Mesenchymal stem cell (in vitro differentiated cells and primary cell): ENCODE measurements around the gene NUDCD3.

Source experiments
- DNase-seq: peaks from one replicate; pipeline ENCODE4 v3.0.0-alpha.2; 2013
- H2AFZ ChIP-seq: one replicate; pipeline ENCODE4 v1.6.1; 2013; ENCODE audit warnings: low read depth, mild to moderate bottlenecking, control low read depth, inconsistent platforms, low read length, moderate library complexity
- H2AK5ac ChIP-seq: 2 replicates; pipeline ENCODE4 v1.6.1; 2013; ENCODE audit warnings: low read length, moderate library complexity, mild to moderate bottlenecking, inconsistent platforms; ENCODE audit not compliant: severe bottlenecking
- H2BK120ac ChIP-seq: one replicate; pipeline ENCODE4 v1.6.1; 2013; ENCODE audit warnings: low read depth, mild to moderate bottlenecking, inconsistent platforms, low read length, moderate library complexity
- H2BK12ac ChIP-seq, 2 experiments: one replicate each; pipeline ENCODE4 v1.6.1; 2013; ENCODE audit warnings: inconsistent platforms in 2 of 2, low read length in 2 of 2, mild to moderate bottlenecking in 2 of 2, moderate library complexity in 2 of 2, control low read depth in 1 of 2
- H2BK15ac ChIP-seq: one replicate; pipeline ENCODE4 v1.6.1; 2013; ENCODE audit warnings: mild to moderate bottlenecking, low read depth, inconsistent platforms; ENCODE audit not compliant: poor library complexity, severe bottlenecking
- H2BK5ac ChIP-seq: 2 replicates; pipeline ENCODE4 v1.6.1; 2013; ENCODE audit warnings: low read depth, mild to moderate bottlenecking, low read length, control low read depth, inconsistent platforms; ENCODE audit not compliant: poor library complexity, severe bottlenecking
- H3K14ac ChIP-seq, 2 experiments: one replicate each; pipeline ENCODE4 v1.6.1; 2013; ENCODE audit warnings: inconsistent platforms in 2 of 2, low read length in 2 of 2, control low read depth in 1 of 2, mild to moderate bottlenecking in 1 of 2, moderate library complexity in 1 of 2
- H3K18ac ChIP-seq, 2 experiments: one replicate each; pipeline ENCODE4 v1.6.1; 2013; ENCODE audit warnings: inconsistent platforms in 2 of 2, low read length in 2 of 2, control low read depth in 1 of 2, low read depth in 1 of 2, mild to moderate bottlenecking in 1 of 2
- H3K23ac ChIP-seq, 2 experiments: one replicate each; pipeline ENCODE4 v1.6.1; 2013; ENCODE audit warnings: inconsistent platforms in 2 of 2, low read length in 2 of 2, mild to moderate bottlenecking in 2 of 2, moderate library complexity in 2 of 2, control low read depth in 1 of 2
- H3K27ac ChIP-seq: 2 replicates; pipeline ENCODE4 v1.5.1; 2013; ENCODE audit warnings: mild to moderate bottlenecking, moderate library complexity, low read length, control low read depth, inconsistent platforms; ENCODE audit not compliant: poor library complexity, severe bottlenecking
- H3K27me3 ChIP-seq, 2 experiments: 2 replicates each; pipeline versions ENCODE4 v1.6.1 to v1.7.0; 2013; ENCODE audit warnings: low read length in 2 of 2, mild to moderate bottlenecking in 2 of 2, moderate library complexity in 2 of 2, control low read depth in 1 of 2, inconsistent platforms in 1 of 2; ENCODE audit not compliant: control insufficient read depth in 1 of 2, insufficient read depth in 1 of 2
- H3K36me3 ChIP-seq, 2 experiments: 2 replicates each; pipeline versions ENCODE4 v1.6.1 to v1.7.0; 2013; ENCODE audit warnings: low read length in 2 of 2, control low read depth in 1 of 2, inconsistent platforms in 1 of 2, low read depth in 1 of 2, mild to moderate bottlenecking in 1 of 2; ENCODE audit not compliant: insufficient read depth in 2 of 2, control insufficient read depth in 1 of 2
- H3K4ac ChIP-seq, 2 experiments: one replicate each; pipeline ENCODE4 v1.6.1; 2013; ENCODE audit warnings: inconsistent platforms in 2 of 2, low read length in 2 of 2, mild to moderate bottlenecking in 2 of 2, moderate library complexity in 2 of 2, control low read depth in 1 of 2, low read depth in 1 of 2
- H3K4me1 ChIP-seq: 2 replicates; pipeline ENCODE4 v1.6.1; 2013; ENCODE audit warnings: low read depth, low read length, control low read depth; ENCODE audit not compliant: control insufficient read depth, insufficient read depth
- H3K4me2 ChIP-seq: 2 replicates; pipeline ENCODE4 v1.6.1; 2013; ENCODE audit warnings: low read length, mild to moderate bottlenecking, inconsistent platforms; ENCODE audit not compliant: poor library complexity, severe bottlenecking
- H3K4me3 ChIP-seq, 2 experiments: 2 replicates each; pipeline versions ENCODE4 v1.5.1 to v1.7.0; 2013; ENCODE audit warnings: low read length in 2 of 2, mild to moderate bottlenecking in 2 of 2, control low read depth in 1 of 2, low read depth in 1 of 2; ENCODE audit not compliant: insufficient read depth in 1 of 2
- H3K79me1 ChIP-seq: replicated peaks from 2 replicates; pipeline ENCODE4 v1.6.1; 2013; ENCODE audit warnings: mild to moderate bottlenecking, control low read depth, low read length, inconsistent platforms; ENCODE audit not compliant: poor library complexity, severe bottlenecking
- H3K9ac ChIP-seq: 2 replicates; pipeline ENCODE4 v1.7.0; 2013; ENCODE audit warnings: mild to moderate bottlenecking, low read length, moderate library complexity
- H3K9me3 ChIP-seq: 2 replicates; pipeline ENCODE4 v1.7.0; 2013; ENCODE audit warnings: mild to moderate bottlenecking, low read length; ENCODE audit not compliant: control insufficient read depth
- H4K8ac ChIP-seq: one replicate; pipeline ENCODE4 v1.6.1; 2013; ENCODE audit warnings: inconsistent platforms, mild to moderate bottlenecking, low read length, moderate library complexity
- H4K91ac ChIP-seq: one replicate; pipeline ENCODE4 v1.6.1; 2013; ENCODE audit warnings: mild to moderate bottlenecking, low read length, inconsistent platforms
- WGBS: methylation state at CpG from one replicate; pipeline ENCODE4 v1.1.7; 2013; ENCODE audit warnings: mixed read lengths; 5-methylcytosine and 5-hydroxymethylcytosine counted together

The NUDCD3 gene

GRCh38 chr7:44378744-44379143, 111.7 kb downstream of the NUDCD3 start:
- 0% methylated on average over 2 of the region's 3 CpGs for WGBS
- H3K9me3 ChIP-seq = no peaks in the 10 kb centered on the region
- peak overlapping the region; percentile 71 for H3K27ac ChIP-seq
- H3K4ac ChIP-seq = no peak overlapping the region
- no peak overlapping the region for H3K18ac ChIP-seq
- no peak overlapping the region for H3K23ac ChIP-seq
- H3K14ac ChIP-seq = no peak overlapping the region
- no peak overlapping the region for H3K4me2 ChIP-seq
- H3K4me3 ChIP-seq = no peak overlapping the region
- H2AK5ac ChIP-seq = no peak overlapping the region
- H4K8ac ChIP-seq = no peak overlapping the region
- H2AFZ ChIP-seq = no peak overlapping the region
- H3K4me1 ChIP-seq = peaks cover 52% of the 10 kb centered on the region
- no peak overlapping the region for H2BK5ac ChIP-seq
- H3K27me3 ChIP-seq = no peaks in the 10 kb centered on the region
- no peak overlapping the region for H2BK15ac ChIP-seq
- H2BK12ac ChIP-seq = peak overlapping the region in 1 of 2 experiments; percentile 23
- H3K9ac ChIP-seq = peak overlapping the region; percentile 17
- no peak overlapping the region for H4K91ac ChIP-seq
- peaks cover 9% of the 10 kb centered on the region for H3K79me1 ChIP-seq
- peak; percentile 89 for DNase-seq
- peaks cover 0 to 29% of the 10 kb centered on the region in 2 experiments for H3K36me3 ChIP-seq
- H2BK120ac ChIP-seq = peak overlapping the region; percentile 85

GRCh38 chr7:44377681-44378421, 112.6 kb downstream of the NUDCD3 start:
- peak overlapping the region; percentile 79 for H4K91ac ChIP-seq
- H3K4me1 ChIP-seq = peaks cover 50% of the 10 kb centered on the region
- no peak for DNase-seq
- H4K8ac ChIP-seq = peak overlapping the region; percentile 70
- no peak overlapping the region for H3K4me3 ChIP-seq
- H2BK120ac ChIP-seq = peak overlapping the region; percentile 66
- peak overlapping the region; percentile 92 for H2BK15ac ChIP-seq
- peak overlapping the region in 1 of 2 experiments; percentile 78 for H3K14ac ChIP-seq
- H3K4me2 ChIP-seq = no peak overlapping the region
- H3K27ac ChIP-seq = peak overlapping the region; percentile 64
- H3K18ac ChIP-seq = peak overlapping the region; percentile 88 to 95
- peak overlapping the region; percentile 80 to 93 for H2BK12ac ChIP-seq
- H3K79me1 ChIP-seq = peaks cover 9% of the 10 kb centered on the region
- H3K9me3 ChIP-seq = no peaks in the 10 kb centered on the region
- peak overlapping the region; percentile 22 for H2BK5ac ChIP-seq
- H2AK5ac ChIP-seq = peak overlapping the region; percentile 59
- 77% methylated on average over 5 of the region's 5 CpGs for WGBS
- H3K4ac ChIP-seq = peak overlapping the region; percentile 62 to 92
- peak overlapping the region in 1 of 2 experiments; percentile 10 for H3K23ac ChIP-seq
- H3K36me3 ChIP-seq = peaks cover 0 to 27% of the 10 kb centered on the region in 2 experiments
- H2AFZ ChIP-seq = no peak overlapping the region
- no peaks in the 10 kb centered on the region for H3K27me3 ChIP-seq
- no peak overlapping the region for H3K9ac ChIP-seq

GRCh38 chr7:44377134-44377463, 113.4 kb downstream of the NUDCD3 start:
- Histone ChIP-seq H3K27ac (no peak overlapping the region), H3K27me3 (no peaks in the 10 kb centered on the region)

GRCh38 chr7:44376429-44377133, 113.9 kb downstream of the NUDCD3 start:
- DNase-seq = no peak
- Histone ChIP-seq H3K4me2 (no peak overlapping the region), H3K23ac (no peak overlapping the region), H3K79me1 (peaks cover 4% of the 10 kb centered on the region), H3K9ac (no peak overlapping the region), H3K27me3 (no peaks in the 10 kb centered on the region), H2AK5ac (peak overlapping the region; percentile 59), H4K8ac (no peak overlapping the region), H4K91ac (peak overlapping the region; percentile 65), H2BK120ac (no peak overlapping the region), H3K4ac (peak overlapping the region; percentile 9 to 40), H3K9me3 (no peaks in the 10 kb centered on the region), H3K18ac (peak overlapping the region in 1 of 2 experiments; percentile 69), H2AFZ (no peak overlapping the region), H3K14ac (peak overlapping the region in 1 of 2 experiments; percentile 44), H2BK5ac (no peak overlapping the region), H2BK12ac (peak overlapping the region in 1 of 2 experiments; percentile 93), H3K4me3 (no peak overlapping the region), H3K36me3 (peaks cover 0 to 18% of the 10 kb centered on the region in 2 experiments), H2BK15ac (no peak overlapping the region), H3K27ac (no peak overlapping the region), H3K4me1 (peaks cover 41% of the 10 kb centered on the region)
- 72% methylated on average over 7 of the region's 7 CpGs for WGBS

More at GRCh38 chr7:44377134-44377463, 113.4 kb downstream of the NUDCD3 start:
- Histone ChIP-seq H3K79me1 (peaks cover 4% of the 10 kb centered on the region), H3K23ac (peak overlapping the region in 1 of 2 experiments; percentile 53), H3K36me3 (peaks cover 0 to 21% of the 10 kb centered on the region in 2 experiments), H2BK15ac (peak overlapping the region; percentile 40), H2BK5ac (no peak overlapping the region), H4K8ac (peak overlapping the region; percentile 52), H3K4me1 (peaks cover 44% of the 10 kb centered on the region), H3K14ac (peak overlapping the region in 1 of 2 experiments; percentile 44), H3K4me2 (no peak overlapping the region), H2BK120ac (no peak overlapping the region), H2AFZ (no peak overlapping the region), H2AK5ac (peak overlapping the region; percentile 59), H3K18ac (peak overlapping the region in 1 of 2 experiments; percentile 69), H3K4me3 (no peak overlapping the region), H3K4ac (peak overlapping the region; percentile 9 to 40), H3K9me3 (no peaks in the 10 kb centered on the region), H4K91ac (peak overlapping the region; percentile 65), H2BK12ac (peak overlapping the region; percentile 15 to 93), H3K9ac (no peak overlapping the region)
- DNase-seq = no peak
- WGBS = 92% methylated on average over 1 of the region's 1 CpG
